BJ (cell line): ENCODE data around the gene DCBLD1. TPM values are rescaled to one million over a fixed set of nuclear protein-coding genes. Genes with fewer than 3 reads are reported as not detected.

Experiments used
- CTCF ChIA-PET: fragments of 350-600 bp; formaldehyde crosslinking; extraction: SDS; loops from one replicate; lab custom pipeline; 2021; ENCODE audit warnings: antibody characterized with exemption, inconsistent platforms; lab: Yijun Ruan, JAX
- POLR2A ChIA-PET: fragments of 300-600 bp; sonication (Branson Sonifier 250); formaldehyde crosslinking; extraction: SDS; loops from one replicate; lab custom pipeline; 2021; ENCODE audit warnings: antibody characterized with exemption; lab: Charles Lee
- DNase-seq: peaks from one replicate; pipeline ENCODE4 v3.0.0-alpha.2; 2011; ENCODE audit warnings: low read depth
- H3K27me3 ChIP-seq: 2 replicates; pipeline ENCODE4 v1.6.0; 2011; ENCODE audit warnings: low read length; ENCODE audit not compliant: control insufficient read depth, insufficient read depth
- H3K36me3 ChIP-seq: 2 replicates; pipeline ENCODE4 v1.5.1; 2011; ENCODE audit warnings: low read length; ENCODE audit not compliant: control insufficient read depth, insufficient read depth
- H3K4me3 ChIP-seq: 2 replicates; pipeline ENCODE4 v1.5.1; 2011; ENCODE audit warnings: low read depth, mild to moderate bottlenecking, control low read depth, low read length
- polyA plus RNA-seq: library from polyadenylated mRNA; depleted of rRNA; stranded (reverse); fragments of >200 nt; gene quantifications from 2 replicates; pipeline ENCODE4 v1.2.3, GENCODE V29; 2011
- TF ChIP-seq, protein P1 (sequence below): IDR thresholded peaks from 2 replicates; pipeline ENCODE4 v1.5.1; 2011; ENCODE audit warnings: low read depth, mild to moderate bottlenecking, control low read depth, inconsistent platforms, low read length, moderate library complexity; ENCODE audit not compliant: insufficient read depth

DCBLD1 gene
- polyA plus RNA-seq, 1 experiment: 30.1 TPM

- CTCF ChIA-PET: interaction anchor here (0.7 to 1.1 kb wide), 3 partner anchors 10 to 224 kb away, joined by 3 read pairs; no protein-coding TSS in a partner anchor
- POLR2A ChIA-PET: no interaction called here
- Histone ChIP-seq H3K36me3 (peaks cover 5% of the 10 kb centered on the region), H3K4me3 (no peak overlapping the region), H3K27me3 (no peaks in the 10 kb centered on the region)
- TF ChIP-seq, protein P1, sequence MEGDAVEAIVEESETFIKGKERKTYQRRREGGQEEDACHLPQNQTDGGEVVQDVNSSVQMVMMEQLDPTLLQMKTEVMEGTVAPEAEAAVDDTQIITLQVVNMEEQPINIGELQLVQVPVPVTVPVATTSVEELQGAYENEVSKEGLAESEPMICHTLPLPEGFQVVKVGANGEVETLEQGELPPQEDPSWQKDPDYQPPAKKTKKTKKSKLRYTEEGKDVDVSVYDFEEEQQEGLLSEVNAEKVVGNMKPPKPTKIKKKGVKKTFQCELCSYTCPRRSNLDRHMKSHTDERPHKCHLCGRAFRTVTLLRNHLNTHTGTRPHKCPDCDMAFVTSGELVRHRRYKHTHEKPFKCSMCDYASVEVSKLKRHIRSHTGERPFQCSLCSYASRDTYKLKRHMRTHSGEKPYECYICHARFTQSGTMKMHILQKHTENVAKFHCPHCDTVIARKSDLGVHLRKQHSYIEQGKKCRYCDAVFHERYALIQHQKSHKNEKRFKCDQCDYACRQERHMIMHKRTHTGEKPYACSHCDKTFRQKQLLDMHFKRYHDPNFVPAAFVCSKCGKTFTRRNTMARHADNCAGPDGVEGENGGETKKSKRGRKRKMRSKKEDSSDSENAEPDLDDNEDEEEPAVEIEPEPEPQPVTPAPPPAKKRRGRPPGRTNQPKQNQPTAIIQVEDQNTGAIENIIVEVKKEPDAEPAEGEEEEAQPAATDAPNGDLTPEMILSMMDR: no peak
- DNase-seq: no peak
These were observed 85.8 kb downstream of the DCBLD1 start for GRCh38 chr6:117568247-117568646.

GRCh38 chr6:117568831-117569410 is 86.4 kb downstream of the DCBLD1 start:
- Histone ChIP-seq H3K4me3 (no peak overlapping the region), H3K27me3 (no peaks in the 10 kb centered on the region), H3K36me3 (peaks cover 7% of the 10 kb centered on the region)
- ChIA-PET CTCF (interaction anchor here (0.7 to 1.1 kb wide), 3 partner anchors 11 to 225 kb away, joined by 3 read pairs; no protein-coding TSS in a partner anchor), POLR2A (no interaction called here)
- no peak for DNase-seq
- TF ChIP-seq, protein P1: no peak

DNA sequence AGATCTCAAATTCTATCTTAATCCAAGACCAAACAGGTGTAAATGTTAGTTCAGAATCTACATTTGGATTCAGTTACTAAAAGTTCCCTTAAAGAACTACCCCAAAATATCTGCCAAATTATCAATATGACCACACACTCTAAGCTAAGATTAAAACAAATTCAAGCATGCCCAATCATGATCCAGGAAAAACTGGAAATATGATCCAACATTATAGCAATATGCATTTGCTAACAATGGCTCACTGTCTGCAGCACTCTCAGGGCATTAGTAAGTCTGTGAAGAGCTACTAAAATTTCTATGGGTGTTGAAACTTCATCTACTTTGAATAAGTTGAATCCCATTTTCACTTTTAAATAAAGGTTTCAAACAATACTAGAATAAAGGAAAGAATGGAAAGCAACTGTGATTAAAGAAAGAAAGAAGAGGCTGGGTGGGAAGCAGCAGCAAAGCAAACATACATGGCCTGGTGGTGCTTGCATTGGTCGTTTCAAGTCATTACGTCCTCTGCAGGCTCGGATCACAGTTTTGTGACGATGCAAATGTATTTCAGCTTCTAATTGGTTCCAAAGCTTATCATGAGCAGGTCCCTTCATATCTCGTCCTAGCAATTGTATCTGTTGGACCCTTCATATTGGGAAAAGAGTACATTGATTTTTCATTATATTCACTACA is 90.7 kb downstream of the DCBLD1 start:
- TF ChIP-seq, protein P1: no peak
- Histone ChIP-seq H3K4me3 (no peak overlapping the region), H3K27me3 (no peaks in the 10 kb centered on the region), H3K36me3 (peaks cover 3% of the 10 kb centered on the region)
- ChIA-PET CTCF (interaction anchor here (1.3 kb wide), 1 partner anchor 28 kb away, joined by 3 read pairs; no protein-coding TSS in a partner anchor), POLR2A (interaction anchor here (0.7 kb wide), 1 partner anchor 12 kb away, joined by 5 read pairs; no protein-coding TSS in a partner anchor)
- DNase-seq: no peak

DNA sequence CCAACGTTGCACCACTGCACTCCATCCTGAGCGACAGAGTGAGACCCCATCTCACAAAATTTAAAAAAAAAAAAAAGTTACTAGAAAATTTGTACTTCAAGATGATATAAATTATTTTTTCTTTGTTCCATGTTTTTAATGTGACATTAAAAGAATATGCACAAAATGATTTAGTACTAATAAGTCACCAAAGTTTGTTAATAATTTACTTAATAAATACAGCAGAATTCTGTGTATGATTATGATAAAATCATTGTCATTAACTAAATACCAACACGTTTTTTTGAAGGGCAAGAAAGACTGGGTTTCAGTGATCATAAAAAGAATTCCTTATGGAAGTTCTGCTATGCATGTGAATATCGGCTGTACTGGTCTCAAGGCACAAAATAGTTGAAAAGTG is 91.7 kb downstream of the DCBLD1 start:
- Histone ChIP-seq H3K4me3 (no peak overlapping the region), H3K36me3 (peaks cover 3% of the 10 kb centered on the region), H3K27me3 (no peaks in the 10 kb centered on the region)
- ChIA-PET CTCF (no interaction called here), POLR2A (no interaction called here)
- DNase-seq: no peak
- TF ChIP-seq, protein P1: no peak

DNA sequence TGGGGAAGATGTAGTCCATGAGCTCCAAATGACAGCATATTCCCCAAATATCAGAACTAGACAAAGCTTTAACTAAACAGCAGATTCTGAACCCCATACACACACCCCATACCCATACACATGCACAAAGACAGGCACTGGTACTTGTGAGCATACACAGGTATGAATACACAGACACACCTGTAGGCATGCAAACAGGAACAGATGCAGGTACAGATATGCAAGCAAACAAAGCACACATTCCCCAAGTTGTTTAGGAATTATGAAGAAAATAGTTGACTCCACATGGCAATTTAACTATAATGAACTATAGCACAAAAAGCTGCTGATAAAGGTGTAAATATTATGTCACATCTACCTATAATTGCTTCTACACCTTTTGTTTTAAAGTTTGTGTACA is 103.2 kb downstream of the DCBLD1 start:
- TF ChIP-seq, protein P1: no peak
- DNase-seq: no peak
- Histone ChIP-seq H3K4me3 (no peak overlapping the region), H3K27me3 (no peaks in the 10 kb centered on the region), H3K36me3 (peaks cover 7% of the 10 kb centered on the region)
- ChIA-PET CTCF (no interaction called here), POLR2A (no interaction called here)
